LNCAP (cell line): Measurements from ENCODE around the gene OR52I2.

ENCODE experiments used
- TF ChIP-seq, protein P1 (sequence below): fragments of 450-650 bp; IDR thresholded peaks from 2 replicates; pipeline ENCODE4 v1.5.1; 2017; ENCODE audit warnings: mild to moderate bottlenecking

The OR52I2 gene

DNA sequence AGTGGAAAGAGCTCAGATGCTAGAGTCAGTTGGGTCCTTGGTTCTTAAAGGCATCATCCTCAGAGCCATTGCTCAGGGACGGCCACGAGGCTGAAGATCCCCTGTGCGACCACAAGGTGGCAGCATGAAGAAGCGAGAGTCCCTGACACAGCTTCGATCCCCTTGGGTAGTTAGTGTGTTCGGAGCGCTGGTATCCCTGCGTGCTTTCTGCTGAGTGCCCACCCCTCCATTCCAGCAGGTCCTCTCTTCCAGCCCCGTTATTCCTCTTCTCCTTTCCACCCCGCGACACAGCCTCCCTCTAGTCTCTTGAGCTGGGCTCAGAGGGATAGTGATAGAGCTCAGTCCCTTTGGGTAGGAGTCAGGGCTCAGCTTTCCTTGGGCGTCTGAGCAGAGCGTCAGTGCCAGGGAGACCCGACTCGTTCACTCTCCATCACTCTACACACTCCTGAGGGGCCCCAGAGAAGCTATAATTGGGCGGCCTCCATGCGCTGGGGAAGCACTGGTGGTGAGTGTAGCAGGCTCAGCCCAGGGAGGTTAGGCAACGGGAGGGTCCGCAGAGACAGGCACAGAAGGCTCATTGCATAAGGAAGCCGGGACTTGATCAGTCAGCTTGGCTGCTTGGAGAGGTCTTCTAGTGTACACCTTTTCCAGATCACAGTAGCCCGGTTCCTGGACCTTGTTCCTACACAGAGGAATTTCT is 55.6 kb downstream of the OR52I2 start, which contains the start of gene OR51D1:
TSS of gene OR51D1 (plus strand) at position 516 of the 700 bp plus-strand sequence. CDS start 2,314 bp downstream, outside the sequence.
- TF ChIP-seq, protein P1, sequence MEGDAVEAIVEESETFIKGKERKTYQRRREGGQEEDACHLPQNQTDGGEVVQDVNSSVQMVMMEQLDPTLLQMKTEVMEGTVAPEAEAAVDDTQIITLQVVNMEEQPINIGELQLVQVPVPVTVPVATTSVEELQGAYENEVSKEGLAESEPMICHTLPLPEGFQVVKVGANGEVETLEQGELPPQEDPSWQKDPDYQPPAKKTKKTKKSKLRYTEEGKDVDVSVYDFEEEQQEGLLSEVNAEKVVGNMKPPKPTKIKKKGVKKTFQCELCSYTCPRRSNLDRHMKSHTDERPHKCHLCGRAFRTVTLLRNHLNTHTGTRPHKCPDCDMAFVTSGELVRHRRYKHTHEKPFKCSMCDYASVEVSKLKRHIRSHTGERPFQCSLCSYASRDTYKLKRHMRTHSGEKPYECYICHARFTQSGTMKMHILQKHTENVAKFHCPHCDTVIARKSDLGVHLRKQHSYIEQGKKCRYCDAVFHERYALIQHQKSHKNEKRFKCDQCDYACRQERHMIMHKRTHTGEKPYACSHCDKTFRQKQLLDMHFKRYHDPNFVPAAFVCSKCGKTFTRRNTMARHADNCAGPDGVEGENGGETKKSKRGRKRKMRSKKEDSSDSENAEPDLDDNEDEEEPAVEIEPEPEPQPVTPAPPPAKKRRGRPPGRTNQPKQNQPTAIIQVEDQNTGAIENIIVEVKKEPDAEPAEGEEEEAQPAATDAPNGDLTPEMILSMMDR: peak; percentile 89

- TF ChIP-seq, protein P1: no peak
Observed at GRCh38 chr11:4637662-4638047, 56.1 kb downstream of the OR52I2 start.

DNA sequence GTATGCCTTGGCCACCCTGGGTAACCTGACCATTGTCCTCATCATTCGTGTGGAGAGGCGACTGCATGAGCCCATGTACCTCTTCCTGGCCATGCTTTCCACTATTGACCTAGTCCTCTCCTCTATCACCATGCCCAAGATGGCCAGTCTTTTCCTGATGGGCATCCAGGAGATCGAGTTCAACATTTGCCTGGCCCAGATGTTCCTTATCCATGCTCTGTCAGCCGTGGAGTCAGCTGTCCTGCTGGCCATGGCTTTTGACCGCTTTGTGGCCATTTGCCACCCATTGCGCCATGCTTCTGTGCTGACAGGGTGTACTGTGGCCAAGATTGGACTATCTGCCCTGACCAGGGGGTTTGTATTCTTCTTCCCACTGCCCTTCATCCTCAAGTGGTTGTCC is 58.4 kb downstream of the OR52I2 start:
- TF ChIP-seq, protein P1: no peak

DNA sequence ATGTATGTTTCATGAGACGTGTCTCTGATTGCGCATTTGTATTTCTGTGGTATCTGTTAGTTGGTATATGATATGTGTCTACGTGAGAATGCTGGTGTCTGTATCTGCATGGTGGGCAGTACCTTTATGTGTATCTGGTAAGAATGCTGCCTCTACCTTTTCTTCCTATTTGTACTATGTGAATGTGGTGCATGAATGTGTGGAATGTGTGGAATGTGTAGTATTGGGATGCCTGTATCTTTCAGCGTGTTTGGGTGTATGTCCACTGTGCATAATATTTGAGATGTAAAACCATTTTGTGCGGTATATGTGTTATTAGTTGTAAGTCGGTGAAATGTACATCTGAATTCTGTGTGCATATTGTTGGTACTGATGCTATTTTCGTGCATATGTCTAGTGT is 60.0 kb downstream of the OR52I2 start:
- TF ChIP-seq, protein P1: no peak

DNA sequence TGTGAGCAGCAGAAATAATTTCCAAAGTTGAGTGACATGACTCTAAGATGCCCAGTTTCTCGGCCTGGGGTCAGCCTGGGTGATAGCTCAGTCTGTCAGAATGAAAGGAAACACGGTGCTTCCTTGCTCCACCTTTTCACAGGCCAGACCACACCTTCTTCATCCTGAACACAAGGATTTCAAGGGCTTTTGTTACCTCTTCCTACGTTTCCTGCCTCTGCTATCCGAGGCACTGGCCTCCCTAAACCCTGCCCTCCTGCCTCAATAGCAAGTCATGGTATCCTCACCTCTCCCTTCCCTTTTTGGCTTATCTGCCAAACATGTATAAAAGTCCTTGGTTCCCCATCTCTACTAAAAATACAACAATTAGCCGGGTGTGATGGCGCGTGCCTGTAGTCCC is 60.5 kb downstream of the OR52I2 start:
- TF ChIP-seq, protein P1: no peak
